ENCODE data around the gene TRIM68.

Gene TRIM68, protein sequence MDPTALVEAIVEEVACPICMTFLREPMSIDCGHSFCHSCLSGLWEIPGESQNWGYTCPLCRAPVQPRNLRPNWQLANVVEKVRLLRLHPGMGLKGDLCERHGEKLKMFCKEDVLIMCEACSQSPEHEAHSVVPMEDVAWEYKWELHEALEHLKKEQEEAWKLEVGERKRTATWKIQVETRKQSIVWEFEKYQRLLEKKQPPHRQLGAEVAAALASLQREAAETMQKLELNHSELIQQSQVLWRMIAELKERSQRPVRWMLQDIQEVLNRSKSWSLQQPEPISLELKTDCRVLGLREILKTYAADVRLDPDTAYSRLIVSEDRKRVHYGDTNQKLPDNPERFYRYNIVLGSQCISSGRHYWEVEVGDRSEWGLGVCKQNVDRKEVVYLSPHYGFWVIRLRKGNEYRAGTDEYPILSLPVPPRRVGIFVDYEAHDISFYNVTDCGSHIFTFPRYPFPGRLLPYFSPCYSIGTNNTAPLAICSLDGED
- total RNA-seq, result 5.1 to 28.5 reads per million in 2 donors

DNA sequence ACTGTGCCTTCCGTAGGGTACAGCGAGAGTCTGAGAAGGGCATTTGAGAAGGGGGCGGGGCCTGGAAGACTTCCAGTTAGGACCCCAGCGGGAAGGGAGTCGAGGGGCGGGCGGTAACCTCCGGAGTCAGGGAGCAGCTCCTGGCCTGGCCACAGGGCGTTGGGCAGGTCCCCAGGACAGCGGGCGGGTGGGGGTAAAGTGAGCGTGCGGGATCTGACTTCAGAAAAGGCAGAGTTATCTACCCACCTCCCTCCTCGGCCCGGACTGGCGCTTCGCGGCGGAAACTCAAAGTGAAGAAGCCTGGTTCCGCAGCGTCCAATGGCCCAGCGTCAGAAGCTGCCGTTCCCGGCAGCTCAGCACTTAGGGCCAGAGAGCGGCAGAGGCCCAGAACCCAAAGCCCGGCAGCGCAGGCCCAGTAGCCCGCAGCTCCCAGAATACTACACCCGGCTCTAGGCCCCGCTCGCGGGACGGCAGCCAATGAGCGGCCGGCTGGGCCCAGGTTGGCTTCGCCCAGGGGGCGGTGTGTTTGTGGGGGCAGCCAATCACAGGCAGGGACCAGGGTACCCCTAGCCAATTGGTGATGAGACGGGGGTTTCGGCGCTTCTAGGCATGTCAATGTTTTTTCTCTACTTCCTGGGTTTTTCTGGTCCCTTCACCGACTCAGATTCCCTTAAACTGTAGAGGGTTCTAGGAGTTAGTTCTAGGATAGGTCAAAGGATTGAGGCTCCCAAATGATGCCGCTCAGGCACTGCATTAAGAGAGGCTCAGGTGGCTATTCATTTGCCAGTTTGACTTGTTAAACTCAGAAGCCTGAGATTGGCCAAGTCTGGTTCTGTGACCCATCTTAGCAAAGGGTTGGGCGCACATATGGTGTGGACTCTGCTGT is at the start of gene TRIM68:
Gene TRIM68, minus strand, starts transcription at position 451 of the 886 bp plus-strand sequence. CDS start 2,727 bp downstream, outside the sequence.
- peak; percentile 87 for DNase-seq

DNA sequence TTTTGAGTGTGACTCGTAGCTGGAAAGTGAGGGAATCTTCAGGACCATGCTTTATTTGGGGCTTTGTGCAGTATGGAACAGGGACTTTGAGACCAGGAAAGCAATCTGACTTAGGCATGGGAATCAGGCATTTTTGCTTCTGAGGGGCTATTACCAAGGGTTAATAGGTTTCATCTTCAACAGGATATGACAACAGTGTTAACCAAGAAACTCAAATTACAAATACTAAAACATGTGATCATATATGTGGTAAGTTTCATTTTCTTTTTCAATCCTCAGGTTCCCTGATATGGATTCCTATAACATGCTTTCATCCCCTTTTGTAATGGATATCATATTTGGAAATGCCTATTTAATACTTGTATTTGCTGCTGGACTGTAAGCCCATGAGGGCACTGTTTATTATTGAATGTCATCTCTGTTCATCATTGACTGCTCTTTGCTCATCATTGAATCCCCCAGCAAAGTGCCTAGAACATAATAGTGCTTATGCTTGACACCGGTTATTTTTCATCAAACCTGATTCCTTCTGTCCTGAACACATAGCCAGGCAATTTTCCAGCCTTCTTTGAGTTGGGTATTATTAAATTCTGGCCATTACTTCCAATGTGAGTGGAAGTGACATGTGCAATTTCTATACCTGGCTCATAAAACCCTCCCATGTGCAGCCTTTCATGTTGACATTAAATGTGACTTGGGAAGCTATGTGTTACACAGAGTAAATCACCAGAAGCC is 46.8 kb upstream of the TRIM68 start:
- DNase-seq, result no peak

DNA sequence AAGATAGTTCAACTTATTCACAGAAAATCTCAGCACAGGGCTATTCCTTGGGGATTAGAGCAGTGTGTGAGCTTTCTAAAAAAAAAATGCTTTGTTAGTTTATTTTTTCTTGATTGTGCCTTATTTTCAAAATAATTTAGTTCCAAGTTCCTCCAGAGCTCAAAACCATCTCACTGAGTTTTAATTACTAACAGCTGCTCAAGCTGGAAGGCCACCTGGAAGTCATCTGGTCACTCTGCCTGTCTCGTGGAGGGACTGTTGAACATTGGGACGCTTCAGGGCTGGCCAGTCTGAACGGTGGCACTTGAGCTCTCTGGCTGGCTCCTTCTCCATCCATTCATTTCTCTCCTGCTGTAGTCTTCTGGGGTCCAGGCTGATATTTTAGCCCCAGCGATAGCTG is 39.7 kb upstream of the TRIM68 start:
- DNase-seq, result no peak

DNA sequence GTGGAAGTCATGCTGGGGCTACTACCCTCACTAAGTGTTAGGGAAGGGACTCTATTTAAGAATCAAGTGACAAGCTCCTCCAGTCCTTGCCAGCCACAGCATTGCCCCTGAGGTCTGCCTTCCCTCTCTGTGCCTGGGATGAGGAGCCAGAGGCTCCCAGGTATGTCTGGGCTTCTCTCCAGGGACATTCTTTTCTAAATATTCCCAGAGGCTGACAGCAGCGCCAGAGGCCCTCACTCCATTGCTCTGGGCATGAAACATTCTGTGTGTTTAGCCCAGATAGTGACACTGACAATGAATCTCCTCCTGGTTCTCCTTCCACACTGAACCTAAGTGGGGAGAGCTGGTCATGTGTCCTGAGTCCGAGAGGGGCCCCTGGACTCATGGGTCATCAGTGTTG is 37.9 kb upstream of the TRIM68 start:
- no peak for DNase-seq

DNA sequence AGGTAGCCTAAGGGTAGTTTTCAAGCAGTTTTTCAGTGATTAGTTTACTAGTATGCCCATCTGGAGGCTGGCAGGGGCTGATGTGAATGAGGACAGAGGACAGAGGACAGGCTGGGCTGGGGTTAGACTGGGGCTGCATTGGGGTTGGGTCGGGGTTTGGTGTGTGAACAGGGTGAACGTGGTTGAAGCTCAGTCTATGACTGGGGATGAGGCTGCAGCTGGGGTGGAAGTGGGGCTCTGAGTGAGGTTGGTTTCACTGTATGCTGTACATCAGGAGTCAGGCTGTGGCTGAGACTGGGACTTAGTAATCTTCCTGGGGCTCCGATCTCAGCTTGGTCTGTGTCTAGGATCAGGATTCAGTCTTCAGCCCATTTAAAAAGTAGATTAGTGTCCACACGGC is 36.2 kb upstream of the TRIM68 start:
- no peak for DNase-seq

DNA sequence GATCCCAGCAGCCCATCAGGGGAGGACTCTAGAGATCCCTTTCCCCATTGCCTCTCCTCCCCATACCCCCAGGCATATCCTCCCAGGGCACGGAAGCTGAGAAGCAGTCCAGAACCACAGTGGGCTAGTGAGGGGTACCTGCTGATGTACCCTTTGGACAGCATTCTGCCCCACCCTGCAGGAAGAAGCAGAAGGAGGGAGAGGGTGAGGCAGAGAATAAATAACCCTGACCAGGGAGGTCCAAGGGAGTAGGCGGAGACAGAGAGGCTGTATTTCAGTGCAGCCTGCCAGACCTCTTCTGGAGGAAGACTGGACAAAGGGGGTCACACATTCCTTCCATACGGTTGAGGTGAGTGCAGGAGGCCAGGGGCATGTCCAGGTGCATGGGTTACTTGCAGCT is 35.7 kb upstream of the TRIM68 start, which contains the start of gene OR51E1:
Gene OR51E1, plus strand, starts transcription at position 301 of the 400 bp plus-strand sequence. CDS start 8,545 bp downstream, outside the sequence.
- DNase-seq, result no peak

DNA sequence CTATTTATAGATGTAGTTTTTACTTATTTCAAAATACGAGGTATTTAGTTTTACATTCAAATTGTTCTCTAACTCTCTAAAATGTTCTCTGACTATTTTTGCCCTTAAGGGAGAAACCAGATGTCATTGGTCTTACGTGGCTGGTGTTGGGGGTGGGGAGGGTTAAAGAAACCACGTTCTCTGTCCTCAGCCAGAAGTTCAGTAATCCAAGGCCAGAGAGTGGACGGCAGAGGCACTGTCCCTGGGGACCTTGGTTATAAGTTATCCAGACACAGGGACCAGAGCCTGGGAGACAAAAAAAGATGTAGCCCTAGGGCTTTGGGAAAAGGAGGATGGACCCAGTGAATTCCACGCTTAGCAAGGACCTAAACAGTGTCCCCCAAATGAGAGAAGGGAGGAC is 35.0 kb upstream of the TRIM68 start:
- DNase-seq, result no peak

DNA sequence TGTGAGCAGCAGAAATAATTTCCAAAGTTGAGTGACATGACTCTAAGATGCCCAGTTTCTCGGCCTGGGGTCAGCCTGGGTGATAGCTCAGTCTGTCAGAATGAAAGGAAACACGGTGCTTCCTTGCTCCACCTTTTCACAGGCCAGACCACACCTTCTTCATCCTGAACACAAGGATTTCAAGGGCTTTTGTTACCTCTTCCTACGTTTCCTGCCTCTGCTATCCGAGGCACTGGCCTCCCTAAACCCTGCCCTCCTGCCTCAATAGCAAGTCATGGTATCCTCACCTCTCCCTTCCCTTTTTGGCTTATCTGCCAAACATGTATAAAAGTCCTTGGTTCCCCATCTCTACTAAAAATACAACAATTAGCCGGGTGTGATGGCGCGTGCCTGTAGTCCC is 34.0 kb upstream of the TRIM68 start:
- DNase-seq, result no peak

DNA sequence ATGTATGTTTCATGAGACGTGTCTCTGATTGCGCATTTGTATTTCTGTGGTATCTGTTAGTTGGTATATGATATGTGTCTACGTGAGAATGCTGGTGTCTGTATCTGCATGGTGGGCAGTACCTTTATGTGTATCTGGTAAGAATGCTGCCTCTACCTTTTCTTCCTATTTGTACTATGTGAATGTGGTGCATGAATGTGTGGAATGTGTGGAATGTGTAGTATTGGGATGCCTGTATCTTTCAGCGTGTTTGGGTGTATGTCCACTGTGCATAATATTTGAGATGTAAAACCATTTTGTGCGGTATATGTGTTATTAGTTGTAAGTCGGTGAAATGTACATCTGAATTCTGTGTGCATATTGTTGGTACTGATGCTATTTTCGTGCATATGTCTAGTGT is 33.5 kb upstream of the TRIM68 start:
- no peak for DNase-seq

DNA sequence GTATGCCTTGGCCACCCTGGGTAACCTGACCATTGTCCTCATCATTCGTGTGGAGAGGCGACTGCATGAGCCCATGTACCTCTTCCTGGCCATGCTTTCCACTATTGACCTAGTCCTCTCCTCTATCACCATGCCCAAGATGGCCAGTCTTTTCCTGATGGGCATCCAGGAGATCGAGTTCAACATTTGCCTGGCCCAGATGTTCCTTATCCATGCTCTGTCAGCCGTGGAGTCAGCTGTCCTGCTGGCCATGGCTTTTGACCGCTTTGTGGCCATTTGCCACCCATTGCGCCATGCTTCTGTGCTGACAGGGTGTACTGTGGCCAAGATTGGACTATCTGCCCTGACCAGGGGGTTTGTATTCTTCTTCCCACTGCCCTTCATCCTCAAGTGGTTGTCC is 31.9 kb upstream of the TRIM68 start:
- no peak for DNase-seq

DNA sequence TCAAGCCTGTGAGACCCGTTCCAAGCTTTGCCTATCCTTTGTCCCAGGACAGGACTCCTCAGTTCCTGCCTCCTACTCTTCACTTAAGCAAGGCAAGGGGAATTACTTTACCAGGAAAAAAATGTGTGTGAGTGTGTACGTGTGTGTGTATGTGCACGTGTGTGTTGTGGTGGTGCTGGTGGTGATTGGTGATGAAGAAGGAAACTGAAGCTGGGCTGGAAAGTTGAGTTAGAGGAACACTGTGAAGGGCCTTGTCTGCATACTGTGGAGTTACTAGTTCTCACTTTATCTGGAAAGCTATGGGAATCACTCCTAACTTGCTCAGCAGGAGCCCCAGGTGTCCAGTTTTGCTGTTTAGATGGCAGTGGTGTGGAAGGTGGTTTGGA is 29.6 kb upstream of the TRIM68 start:
- no peak for DNase-seq

DNA sequence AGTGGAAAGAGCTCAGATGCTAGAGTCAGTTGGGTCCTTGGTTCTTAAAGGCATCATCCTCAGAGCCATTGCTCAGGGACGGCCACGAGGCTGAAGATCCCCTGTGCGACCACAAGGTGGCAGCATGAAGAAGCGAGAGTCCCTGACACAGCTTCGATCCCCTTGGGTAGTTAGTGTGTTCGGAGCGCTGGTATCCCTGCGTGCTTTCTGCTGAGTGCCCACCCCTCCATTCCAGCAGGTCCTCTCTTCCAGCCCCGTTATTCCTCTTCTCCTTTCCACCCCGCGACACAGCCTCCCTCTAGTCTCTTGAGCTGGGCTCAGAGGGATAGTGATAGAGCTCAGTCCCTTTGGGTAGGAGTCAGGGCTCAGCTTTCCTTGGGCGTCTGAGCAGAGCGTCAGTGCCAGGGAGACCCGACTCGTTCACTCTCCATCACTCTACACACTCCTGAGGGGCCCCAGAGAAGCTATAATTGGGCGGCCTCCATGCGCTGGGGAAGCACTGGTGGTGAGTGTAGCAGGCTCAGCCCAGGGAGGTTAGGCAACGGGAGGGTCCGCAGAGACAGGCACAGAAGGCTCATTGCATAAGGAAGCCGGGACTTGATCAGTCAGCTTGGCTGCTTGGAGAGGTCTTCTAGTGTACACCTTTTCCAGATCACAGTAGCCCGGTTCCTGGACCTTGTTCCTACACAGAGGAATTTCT is 29.1 kb upstream of the TRIM68 start, which contains the start of gene OR51D1:
Gene OR51D1, plus strand, starts transcription at position 516 of the 700 bp plus-strand sequence. CDS start 2,314 bp downstream, outside the sequence.
- peak; percentile 54 for DNase-seq

DNA sequence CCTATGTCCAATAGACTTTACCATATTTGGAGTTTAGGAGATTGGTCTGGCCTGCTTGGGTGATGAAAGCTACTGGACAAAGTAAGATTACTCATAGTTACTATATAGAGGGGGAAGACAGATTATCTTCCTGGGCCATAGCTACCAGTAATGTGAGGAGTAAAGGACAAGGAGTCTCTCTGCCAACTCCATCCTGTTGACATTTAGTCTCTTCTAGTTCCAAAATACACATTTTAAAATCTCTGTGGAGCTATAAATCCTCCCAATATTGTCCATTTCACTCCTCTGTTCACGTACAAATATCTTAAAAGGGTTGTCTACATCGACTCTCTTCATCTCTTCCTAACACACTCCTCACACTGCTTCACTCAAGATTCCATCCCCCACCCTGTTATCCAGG is 28.1 kb upstream of the TRIM68 start:
- no peak for DNase-seq

DNA sequence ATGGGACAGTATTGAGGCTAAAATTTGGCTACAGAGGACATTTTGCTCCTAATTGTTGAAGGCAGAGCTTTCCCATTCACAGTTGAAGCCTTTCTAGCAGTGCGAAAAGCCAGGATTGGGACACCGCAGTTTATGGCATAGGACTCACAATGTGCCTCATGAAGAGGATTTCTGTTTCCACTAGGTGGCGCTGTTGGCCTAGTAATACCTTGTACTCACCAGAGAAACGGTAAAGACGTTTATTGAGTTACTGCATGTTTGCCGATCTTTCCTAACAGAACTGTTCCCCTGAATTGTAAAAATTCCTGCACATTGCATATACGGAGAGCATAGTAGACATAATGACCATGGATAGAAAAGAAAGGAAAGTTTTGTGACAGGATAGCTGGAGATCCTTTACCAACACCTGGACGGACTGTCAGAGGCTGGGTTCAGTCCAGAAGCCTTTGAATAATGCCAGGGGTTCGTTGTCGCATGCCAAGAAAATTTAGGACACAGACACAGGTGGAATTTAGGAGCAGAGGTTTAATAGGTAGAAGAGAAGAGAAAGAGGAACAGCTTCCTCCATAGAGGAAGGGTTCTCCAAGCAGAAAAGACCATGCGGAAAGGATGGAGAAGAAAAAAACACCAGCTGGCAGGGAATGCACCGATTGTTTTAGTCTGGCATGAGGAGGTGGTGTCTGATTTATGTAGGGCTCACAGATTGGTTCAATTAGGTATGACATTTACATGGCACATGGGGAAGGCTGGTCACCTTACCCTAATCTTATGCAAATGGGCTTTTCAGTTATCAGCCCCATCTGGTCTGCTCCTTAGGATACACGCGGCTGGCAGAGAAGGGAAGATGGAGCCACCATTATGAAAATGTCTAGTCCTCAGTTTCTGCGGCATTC is 18.4 kb upstream of the TRIM68 start:
- DNase-seq, result peak; percentile 26

DNA sequence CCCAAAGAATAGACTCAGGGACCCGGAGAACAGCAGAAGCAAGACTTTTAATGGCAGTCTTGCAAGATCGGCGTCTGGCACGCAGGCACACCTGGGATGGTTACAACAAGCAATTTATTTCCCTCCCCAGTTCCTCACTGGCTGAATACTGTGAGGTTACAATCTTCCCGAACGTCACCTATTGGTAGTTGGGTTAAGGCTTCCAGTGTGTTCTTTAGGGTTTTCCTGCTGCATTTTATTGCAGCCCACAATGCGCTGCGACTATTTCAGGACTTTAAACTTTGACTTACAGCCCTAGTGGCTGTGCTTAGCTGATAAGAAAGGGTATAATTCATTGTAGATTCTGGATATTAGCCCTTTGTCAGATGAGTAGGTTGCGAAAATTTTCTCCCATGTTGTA is 11.5 kb upstream of the TRIM68 start:
- no peak for DNase-seq

DNA sequence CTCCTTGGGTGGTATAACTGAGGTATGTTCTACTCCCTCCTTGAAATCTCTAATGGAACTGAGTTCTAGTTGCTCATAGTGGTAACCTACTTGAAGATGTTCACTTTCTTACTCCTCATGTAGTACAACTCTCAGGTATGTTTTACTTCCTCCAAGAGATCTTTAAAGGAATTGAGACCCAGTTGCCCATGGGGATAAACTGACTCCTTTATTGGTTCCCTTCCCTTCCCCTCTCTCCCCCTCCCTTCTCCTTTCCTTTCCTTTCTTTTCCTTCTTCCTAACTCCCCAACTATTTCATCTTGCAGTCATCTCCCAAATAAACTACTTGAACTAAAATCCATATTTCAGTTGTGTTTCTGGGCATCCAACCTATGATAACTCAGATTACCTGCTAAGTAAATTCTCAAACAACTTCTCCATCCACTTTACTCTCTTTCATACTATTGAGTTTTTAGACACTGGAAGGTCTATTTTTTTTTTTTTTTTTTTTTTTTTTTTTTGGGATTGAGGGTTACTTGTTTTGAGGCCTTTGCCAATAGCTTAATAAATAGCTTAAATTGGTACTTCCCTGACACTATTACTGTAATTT is 7.9 kb upstream of the TRIM68 start:
- DNase-seq, result no peak

DNA sequence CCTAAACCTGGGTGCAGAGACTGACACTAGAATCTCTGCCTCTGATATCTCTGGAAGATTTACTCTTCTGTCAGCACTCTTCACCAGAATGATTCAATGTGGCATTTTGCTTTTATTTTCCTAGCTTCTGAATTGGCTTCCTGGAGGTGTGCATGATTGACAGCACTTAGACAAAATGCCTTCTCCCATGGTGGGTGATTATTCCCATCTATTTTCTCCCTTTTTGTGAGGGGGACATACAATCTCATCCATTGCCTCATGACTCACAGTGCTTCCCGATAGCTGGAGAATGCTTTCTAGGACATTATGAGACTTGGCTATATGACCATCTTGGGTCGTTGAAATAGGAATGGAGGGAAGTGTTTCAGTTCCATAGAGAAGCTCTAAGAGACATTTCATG is 4.0 kb upstream of the TRIM68 start:
- no peak for DNase-seq

DNA sequence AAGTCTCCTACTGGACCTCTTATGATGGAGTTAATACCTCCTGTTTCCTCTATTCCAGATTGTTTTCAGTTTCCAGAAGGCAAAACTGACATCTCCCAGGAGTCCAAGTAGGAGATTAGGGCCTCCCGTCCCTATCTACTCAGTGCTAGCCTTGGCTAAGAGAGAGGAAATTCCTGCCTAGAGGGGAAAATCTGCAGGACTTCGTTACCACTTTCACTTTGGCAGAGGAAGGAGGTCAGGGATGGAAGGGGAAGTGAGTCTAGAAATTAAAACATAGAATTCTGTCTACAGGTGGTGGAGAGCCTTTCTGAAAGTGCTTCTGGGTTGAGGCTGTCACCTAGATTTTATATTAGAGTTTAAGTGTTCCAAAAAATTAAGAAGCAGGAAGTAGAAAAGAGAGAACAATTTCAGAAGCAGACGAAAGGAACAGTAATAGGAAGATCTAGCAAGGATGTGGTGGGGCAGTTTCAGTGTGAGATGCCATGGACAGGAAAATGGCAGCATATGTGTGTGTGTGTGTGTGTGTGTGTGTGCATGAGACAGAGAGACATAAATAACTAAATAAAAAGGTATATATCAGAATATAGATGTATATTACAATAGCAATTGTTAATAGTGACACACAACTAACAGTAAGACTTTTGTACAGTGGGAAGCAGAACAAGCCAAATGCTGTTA is 2.4 kb upstream of the TRIM68 start:
- no peak for DNase-seq

DNA sequence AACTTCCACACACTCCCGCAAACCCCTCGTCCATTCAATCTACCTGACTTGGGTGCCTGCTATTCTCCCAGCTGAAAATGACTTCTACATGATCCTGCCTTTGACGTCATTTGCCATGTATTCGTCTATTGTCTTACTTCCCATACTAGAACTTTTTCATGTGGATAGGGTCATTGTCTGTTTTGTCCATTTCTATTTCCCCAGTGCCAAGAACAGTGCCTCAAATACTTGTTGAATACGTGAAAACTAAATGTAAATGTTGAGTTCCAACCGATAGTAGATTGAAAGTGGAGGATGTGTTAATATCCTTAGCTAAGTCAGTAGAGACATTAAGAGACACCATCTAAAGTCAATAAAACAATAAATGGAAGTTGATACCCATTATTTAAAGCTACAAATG is 935 bp downstream of the TRIM68 start:
- no peak for DNase-seq

Data from T-helper 9 cell (primary cell).